Nephron progenitor cell (in vitro differentiated cells): ENCODE data around the gene SH2B2.
A peak's percentile ranks its signal among the peaks of the same experiment; 100 is the strongest.
"Not testable (repeated sequence)": the region's sequence is repeated elsewhere in the genome, so short reads cannot be mapped to it uniquely, and the experiment has no call there.

Experiments
- DNase-seq: peaks from one replicate; pipeline ENCODE4 v3.0.0; 2021
- H3K27ac Mint-ChIP-seq: 2 replicates; pipeline ENCODE4 v1.8.0; 2021; ENCODE audit warnings: mild to moderate bottlenecking, moderate library complexity, mixed read lengths
- H3K27me3 Mint-ChIP-seq: 2 replicates; pipeline ENCODE4 v1.8.0; 2021; ENCODE audit warnings: mild to moderate bottlenecking, low read depth, mixed read lengths; ENCODE audit not compliant: poor library complexity
- H3K36me3 Mint-ChIP-seq: 2 replicates; pipeline ENCODE4 v1.8.0; 2021; ENCODE audit warnings: low read depth, mixed read lengths
- H3K4me1 Mint-ChIP-seq: 2 replicates; pipeline ENCODE4 v1.8.0; 2021; ENCODE audit warnings: mixed read lengths
- H3K4me3 Mint-ChIP-seq: 2 replicates; pipeline ENCODE4 v1.8.0; 2021; ENCODE audit warnings: mild to moderate bottlenecking, moderate library complexity, mixed read lengths
- H3K9me3 Mint-ChIP-seq: 2 replicates; pipeline ENCODE4 v1.8.0; 2021; ENCODE audit warnings: mild to moderate bottlenecking, moderate library complexity, mixed read lengths

Gene SH2B2

GRCh38 chr7:102329366-102329765, 42.7 kb downstream of the SH2B2 start:
- H3K9me3 Mint-ChIP-seq, H3K27ac Mint-ChIP-seq, DNase-seq, H3K4me3 Mint-ChIP-seq, H3K36me3 Mint-ChIP-seq, H3K27me3 Mint-ChIP-seq: not testable (repeated sequence)
- H3K4me1 Mint-ChIP-seq: peaks cover 20% of the 10 kb centered on the region

GRCh38 chr7:102330666-102331460, 44.2 kb downstream of the SH2B2 start:
- H3K9me3 Mint-ChIP-seq, H3K27me3 Mint-ChIP-seq, DNase-seq, H3K36me3 Mint-ChIP-seq, H3K27ac Mint-ChIP-seq, H3K4me3 Mint-ChIP-seq: not testable (repeated sequence)
- peaks cover 20% of the 10 kb centered on the region for H3K4me1 Mint-ChIP-seq

GRCh38 chr7:102335574-102335973, 48.9 kb downstream of the SH2B2 start:
- not testable (repeated sequence) for H3K27me3 Mint-ChIP-seq, H3K9me3 Mint-ChIP-seq, H3K36me3 Mint-ChIP-seq, H3K27ac Mint-ChIP-seq, H3K4me3 Mint-ChIP-seq, DNase-seq
- H3K4me1 Mint-ChIP-seq: peaks cover 15% of the 10 kb centered on the region

GRCh38 chr7:102337002-102337401, 50.3 kb downstream of the SH2B2 start:
- not testable (repeated sequence) for H3K36me3 Mint-ChIP-seq, H3K27ac Mint-ChIP-seq, DNase-seq, H3K4me3 Mint-ChIP-seq, H3K27me3 Mint-ChIP-seq, H3K4me1 Mint-ChIP-seq, H3K9me3 Mint-ChIP-seq

GRCh38 chr7:102337420-102337819, 50.8 kb downstream of the SH2B2 start:
- not testable (repeated sequence) for H3K4me1 Mint-ChIP-seq, H3K27ac Mint-ChIP-seq, H3K4me3 Mint-ChIP-seq, H3K9me3 Mint-ChIP-seq, DNase-seq, H3K36me3 Mint-ChIP-seq, H3K27me3 Mint-ChIP-seq

- DNase-seq, H3K4me1 Mint-ChIP-seq, H3K27ac Mint-ChIP-seq, H3K4me3 Mint-ChIP-seq, H3K9me3 Mint-ChIP-seq, H3K36me3 Mint-ChIP-seq, H3K27me3 Mint-ChIP-seq: not testable (repeated sequence)
These were observed 54.1 kb downstream of the SH2B2 start for GRCh38 chr7:102340599-102341368.

- not testable (repeated sequence) for H3K4me1 Mint-ChIP-seq, H3K27ac Mint-ChIP-seq, DNase-seq, H3K4me3 Mint-ChIP-seq, H3K9me3 Mint-ChIP-seq, H3K36me3 Mint-ChIP-seq, H3K27me3 Mint-ChIP-seq
These were observed 60.3 kb downstream of the SH2B2 start for GRCh38 chr7:102346983-102347382.

- DNase-seq, H3K27ac Mint-ChIP-seq, H3K9me3 Mint-ChIP-seq, H3K36me3 Mint-ChIP-seq, H3K4me3 Mint-ChIP-seq, H3K27me3 Mint-ChIP-seq, H3K4me1 Mint-ChIP-seq: not testable (repeated sequence)
These were observed 69.7 kb downstream of the SH2B2 start, which contains the start of gene SPDYE6 for GRCh38 chr7:102356344-102356743. SPDYE6 (minus strand) TSS chr7:102356444; CDS start chr7:102356023, 421 bp downstream.

GRCh38 chr7:102363549-102364393, 77.1 kb downstream of the SH2B2 start:
- peak overlapping the region; percentile 92 for H3K4me3 Mint-ChIP-seq
- not testable (repeated sequence) for H3K9me3 Mint-ChIP-seq, H3K4me1 Mint-ChIP-seq, H3K27me3 Mint-ChIP-seq
- H3K27ac Mint-ChIP-seq: peak overlapping the region; percentile 45
- DNase-seq: peak; percentile 90
- peaks cover 23% of the 10 kb centered on the region for H3K36me3 Mint-ChIP-seq

GRCh38 chr7:102364394-102364886, 77.8 kb downstream of the SH2B2 start:
- H3K9me3 Mint-ChIP-seq, DNase-seq, H3K4me1 Mint-ChIP-seq, H3K27me3 Mint-ChIP-seq: not testable (repeated sequence)
- H3K36me3 Mint-ChIP-seq: peaks cover 23% of the 10 kb centered on the region
- H3K4me3 Mint-ChIP-seq: peak overlapping the region; percentile 92
- peak overlapping the region; percentile 94 for H3K27ac Mint-ChIP-seq

- DNase-seq, H3K27me3 Mint-ChIP-seq, H3K27ac Mint-ChIP-seq, H3K4me1 Mint-ChIP-seq, H3K9me3 Mint-ChIP-seq: not testable (repeated sequence)
- Mint-ChIP-seq H3K36me3 (peaks cover 31% of the 10 kb centered on the region), H3K4me3 (peak overlapping the region; percentile 92)
These were observed 78.7 kb downstream of the SH2B2 start for GRCh38 chr7:102365390-102365789.

GRCh38 chr7:102370038-102370437, 83.4 kb downstream of the SH2B2 start:
- not testable (repeated sequence) for H3K27me3 Mint-ChIP-seq, DNase-seq, H3K4me1 Mint-ChIP-seq, H3K4me3 Mint-ChIP-seq, H3K27ac Mint-ChIP-seq
- peaks cover 62% of the 10 kb centered on the region for H3K36me3 Mint-ChIP-seq
- H3K9me3 Mint-ChIP-seq: peaks cover 16% of the 10 kb centered on the region
